ENCODE measurements around the gene PAPPA. TPM values are rescaled to one million over a fixed set of nuclear protein-coding genes. Genes with fewer than 3 reads are reported as not detected.
A peak's percentile ranks its signal among the peaks of the same experiment; 100 is the strongest.

The PAPPA gene
- total and polyA plus RNA-seq, 2 experiments from 2014 or later, result 0.76 to 0.80 TPM

GRCh38 chr9:116182876-116183275, 29.3 kb downstream of the PAPPA start:
- no peaks in the 10 kb centered on the region for H3K4me1 ChIP-seq (ENCODE audit: low read depth)
- H3K36me3 ChIP-seq, result no peaks in the 10 kb centered on the region
- H3K27me3 ChIP-seq, result no peaks in the 10 kb centered on the region
- no peak for TF ChIP-seq CTCF (IDR thresholded peaks at IDR 0.05; ENCODE audit: low read depth, low read length)
- DNase-seq (ENCODE audit: low read depth in 1 of 2, low spot score in 1 of 2), result no peak
- H3K4me3 ChIP-seq, result no peak overlapping the region
- H3K27ac ChIP-seq, result no peak overlapping the region
- no peaks in the 10 kb centered on the region for H3K9me3 ChIP-seq (ENCODE audit: low read depth)

GRCh38 chr9:116187570-116188170, 34.1 kb downstream of the PAPPA start:
- DNase-seq (ENCODE audit: low read depth in 1 of 2, low spot score in 1 of 2), result no peak
- TF ChIP-seq CTCF (IDR thresholded peaks at IDR 0.05; ENCODE audit: low read depth, low read length), result no peak
- Histone ChIP-seq H3K4me3 (no peak overlapping the region), H3K4me1 (ENCODE audit: low read depth) (no peaks in the 10 kb centered on the region), H3K36me3 (no peaks in the 10 kb centered on the region), H3K27me3 (no peaks in the 10 kb centered on the region), H3K27ac (no peak overlapping the region), H3K9me3 (ENCODE audit: low read depth) (no peaks in the 10 kb centered on the region)

GRCh38 chr9:116189683-116190082, 36.1 kb downstream of the PAPPA start:
- TF ChIP-seq CTCF (IDR thresholded peaks at IDR 0.05; ENCODE audit: low read depth, low read length), result no peak
- Histone ChIP-seq H3K4me1 (ENCODE audit: low read depth) (no peaks in the 10 kb centered on the region), H3K9me3 (ENCODE audit: low read depth) (no peaks in the 10 kb centered on the region), H3K36me3 (no peaks in the 10 kb centered on the region), H3K27me3 (no peaks in the 10 kb centered on the region), H3K4me3 (no peak overlapping the region), H3K27ac (no peak overlapping the region)
- DNase-seq (ENCODE audit: low read depth in 1 of 2, low spot score in 1 of 2), result no peak

- H3K9me3 ChIP-seq (ENCODE audit: low read depth), result no peaks in the 10 kb centered on the region
- peak in 1 of 2 donors; percentile 77 for DNase-seq (ENCODE audit: low read depth in 1 of 2, low spot score in 1 of 2)
- H3K36me3 ChIP-seq, result no peaks in the 10 kb centered on the region
- no peaks in the 10 kb centered on the region for H3K4me1 ChIP-seq (ENCODE audit: low read depth)
- H3K27me3 ChIP-seq, result no peaks in the 10 kb centered on the region
- H3K4me3 ChIP-seq, result no peak overlapping the region
- no peak for TF ChIP-seq CTCF (IDR thresholded peaks at IDR 0.05; ENCODE audit: low read depth, low read length)
- no peak overlapping the region for H3K27ac ChIP-seq
These were observed 37.2 kb downstream of the PAPPA start for GRCh38 chr9:116190637-116191396.

GRCh38 chr9:116191576-116192415, 38.2 kb downstream of the PAPPA start:
- Histone ChIP-seq H3K36me3 (no peaks in the 10 kb centered on the region), H3K4me3 (no peak overlapping the region), H3K27me3 (no peaks in the 10 kb centered on the region), H3K9me3 (ENCODE audit: low read depth) (no peaks in the 10 kb centered on the region), H3K27ac (no peak overlapping the region), H3K4me1 (ENCODE audit: low read depth) (no peaks in the 10 kb centered on the region)
- no peak for TF ChIP-seq CTCF (IDR thresholded peaks at IDR 0.05; ENCODE audit: low read depth, low read length)
- no peak for DNase-seq (ENCODE audit: low read depth in 1 of 2, low spot score in 1 of 2)
